Glutamatergic neuron (in vitro differentiated cells): Measurements from ENCODE around the gene PTPN3. TPM values are rescaled to one million over a fixed set of nuclear protein-coding genes. Genes with fewer than 3 reads are reported as not detected.
A peak's percentile ranks its signal among the peaks of the same experiment; 100 is the strongest.

ENCODE experiments used
- DNase-seq: peaks from one replicate; pipeline ENCODE4 v3.0.0; 2022
- H3K27ac Mint-ChIP-seq: one replicate; pipeline ENCODE4 v1.8.0; 2020; ENCODE audit warnings: mild to moderate bottlenecking, mixed read lengths, inconsistent platforms; ENCODE audit not compliant: unreplicated experiment
- H3K27me3 Mint-ChIP-seq: one replicate; pipeline ENCODE4 v1.8.0; 2020; ENCODE audit warnings: mild to moderate bottlenecking, moderate library complexity, mixed read lengths, inconsistent platforms; ENCODE audit not compliant: unreplicated experiment
- H3K36me3 Mint-ChIP-seq: one replicate; pipeline ENCODE4 v1.8.0; 2020; ENCODE audit warnings: mild to moderate bottlenecking, mixed read lengths, inconsistent platforms; ENCODE audit not compliant: unreplicated experiment
- H3K4me1 Mint-ChIP-seq: one replicate; pipeline ENCODE4 v1.8.0; 2020; ENCODE audit warnings: mild to moderate bottlenecking, low read depth, mixed read lengths, inconsistent platforms; ENCODE audit not compliant: unreplicated experiment
- H3K4me3 Mint-ChIP-seq: one replicate; pipeline ENCODE4 v1.8.0; 2020; ENCODE audit warnings: mild to moderate bottlenecking, mixed read lengths, inconsistent platforms; ENCODE audit not compliant: unreplicated experiment
- H3K9me3 Mint-ChIP-seq: one replicate; pipeline ENCODE4 v1.8.0; 2020; ENCODE audit warnings: mild to moderate bottlenecking, moderate library complexity, mixed read lengths, inconsistent platforms; ENCODE audit not compliant: unreplicated experiment
- total RNA-seq: library from RNA; stranded (reverse); fragmentation: NEBNext Ultra II Directional; extraction: Animal tissue kit (Norgen Biotek cat#: 25700); gene quantifications from one replicate; pipeline ENCODE4 v1.2.1, GENCODE V29; 2021; ENCODE audit not compliant: unreplicated experiment
- TF ChIP-seq, protein P1 (sequence below): fragments of 200-600 bp; sonication (generic); IDR thresholded peaks from one replicate; pipeline ENCODE4 v1.5.0; 2021; ENCODE audit not compliant: partially characterized antibody, unreplicated experiment

The PTPN3 gene
- total RNA-seq, 1 donor from 2014 or later, result 1.6 TPM

DNA sequence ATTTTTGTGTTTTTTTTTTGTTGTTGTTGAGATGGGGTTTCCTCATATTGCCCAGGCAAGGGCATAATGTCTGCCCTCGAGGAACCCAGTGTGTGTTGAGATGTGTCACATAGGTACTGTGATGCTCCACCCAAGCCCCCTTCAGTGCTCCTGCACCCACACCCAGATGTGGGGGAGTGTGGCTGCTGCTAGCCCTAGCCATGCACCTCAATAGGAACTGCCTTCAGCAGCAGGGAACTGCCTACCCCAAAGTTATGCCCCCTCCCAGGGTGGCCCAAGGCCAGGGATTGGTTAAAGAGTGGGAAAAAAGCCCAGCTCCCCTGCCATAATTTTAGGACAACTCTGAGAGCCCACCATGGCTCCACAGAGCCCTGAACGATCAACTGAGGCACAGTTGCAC is 143.9 kb downstream of the PTPN3 start:
- TF ChIP-seq, protein P1, sequence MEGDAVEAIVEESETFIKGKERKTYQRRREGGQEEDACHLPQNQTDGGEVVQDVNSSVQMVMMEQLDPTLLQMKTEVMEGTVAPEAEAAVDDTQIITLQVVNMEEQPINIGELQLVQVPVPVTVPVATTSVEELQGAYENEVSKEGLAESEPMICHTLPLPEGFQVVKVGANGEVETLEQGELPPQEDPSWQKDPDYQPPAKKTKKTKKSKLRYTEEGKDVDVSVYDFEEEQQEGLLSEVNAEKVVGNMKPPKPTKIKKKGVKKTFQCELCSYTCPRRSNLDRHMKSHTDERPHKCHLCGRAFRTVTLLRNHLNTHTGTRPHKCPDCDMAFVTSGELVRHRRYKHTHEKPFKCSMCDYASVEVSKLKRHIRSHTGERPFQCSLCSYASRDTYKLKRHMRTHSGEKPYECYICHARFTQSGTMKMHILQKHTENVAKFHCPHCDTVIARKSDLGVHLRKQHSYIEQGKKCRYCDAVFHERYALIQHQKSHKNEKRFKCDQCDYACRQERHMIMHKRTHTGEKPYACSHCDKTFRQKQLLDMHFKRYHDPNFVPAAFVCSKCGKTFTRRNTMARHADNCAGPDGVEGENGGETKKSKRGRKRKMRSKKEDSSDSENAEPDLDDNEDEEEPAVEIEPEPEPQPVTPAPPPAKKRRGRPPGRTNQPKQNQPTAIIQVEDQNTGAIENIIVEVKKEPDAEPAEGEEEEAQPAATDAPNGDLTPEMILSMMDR, result no peak
- H3K4me3 Mint-ChIP-seq, result no peak overlapping the region
- DNase-seq, result no peak
- H3K9me3 Mint-ChIP-seq, result peaks cover 6% of the 10 kb centered on the region
- H3K4me1 Mint-ChIP-seq, result no peaks in the 10 kb centered on the region
- H3K27ac Mint-ChIP-seq, result no peak overlapping the region
- H3K36me3 Mint-ChIP-seq, result no peaks in the 10 kb centered on the region
- H3K27me3 Mint-ChIP-seq, result no peaks in the 10 kb centered on the region

DNA sequence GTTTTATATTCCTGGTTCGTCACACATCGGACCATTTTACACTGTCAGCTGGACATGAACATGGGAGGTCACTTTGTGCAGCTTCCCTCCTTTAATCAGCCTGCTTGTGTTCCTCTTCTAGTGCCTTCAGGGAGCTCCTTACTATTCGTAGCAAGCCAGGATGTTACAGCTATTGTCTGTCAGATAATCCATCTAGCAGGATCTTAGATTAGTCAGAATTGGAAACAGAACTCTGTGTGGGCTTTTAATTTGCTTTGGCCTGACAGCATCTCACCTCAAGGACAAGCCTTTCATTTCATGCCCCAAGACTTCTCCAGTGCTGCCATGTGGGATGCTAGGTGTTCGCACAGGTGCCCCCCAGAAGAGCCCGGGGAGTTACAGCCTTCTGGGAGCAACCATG is 147.1 kb downstream of the PTPN3 start:
- Mint-ChIP-seq H3K27ac (no peak overlapping the region), H3K27me3 (no peaks in the 10 kb centered on the region), H3K4me3 (no peak overlapping the region), H3K36me3 (no peaks in the 10 kb centered on the region), H3K4me1 (no peaks in the 10 kb centered on the region), H3K9me3 (peaks cover 6% of the 10 kb centered on the region)
- no peak for DNase-seq
- TF ChIP-seq, protein P1, result no peak

DNA sequence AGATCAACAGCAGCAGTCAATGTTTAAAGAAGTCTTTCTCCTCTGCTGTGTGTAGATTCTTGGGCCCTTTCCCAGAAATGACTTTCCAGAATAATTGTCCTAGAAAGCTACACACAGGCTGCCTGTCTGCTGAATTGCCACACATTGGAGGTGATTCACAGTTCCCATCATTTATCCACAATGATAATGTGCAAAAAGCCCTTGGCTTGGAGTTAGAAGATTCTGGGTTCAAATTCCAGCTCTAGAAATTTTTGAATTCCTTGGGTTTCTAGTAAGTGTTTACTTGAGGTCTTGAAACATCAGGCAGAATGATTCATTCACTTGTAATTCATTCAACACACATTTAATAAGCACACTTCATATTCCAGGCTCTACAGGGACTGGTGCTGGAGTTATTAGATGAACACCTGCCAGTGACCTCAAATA is 148.7 kb downstream of the PTPN3 start:
- H3K4me1 Mint-ChIP-seq, result no peaks in the 10 kb centered on the region
- no peak for DNase-seq
- H3K9me3 Mint-ChIP-seq, result peaks cover 3% of the 10 kb centered on the region
- H3K36me3 Mint-ChIP-seq, result no peaks in the 10 kb centered on the region
- H3K4me3 Mint-ChIP-seq, result no peak overlapping the region
- H3K27me3 Mint-ChIP-seq, result peaks cover 2% of the 10 kb centered on the region
- no peak overlapping the region for H3K27ac Mint-ChIP-seq
- TF ChIP-seq, protein P1, result no peak

DNA sequence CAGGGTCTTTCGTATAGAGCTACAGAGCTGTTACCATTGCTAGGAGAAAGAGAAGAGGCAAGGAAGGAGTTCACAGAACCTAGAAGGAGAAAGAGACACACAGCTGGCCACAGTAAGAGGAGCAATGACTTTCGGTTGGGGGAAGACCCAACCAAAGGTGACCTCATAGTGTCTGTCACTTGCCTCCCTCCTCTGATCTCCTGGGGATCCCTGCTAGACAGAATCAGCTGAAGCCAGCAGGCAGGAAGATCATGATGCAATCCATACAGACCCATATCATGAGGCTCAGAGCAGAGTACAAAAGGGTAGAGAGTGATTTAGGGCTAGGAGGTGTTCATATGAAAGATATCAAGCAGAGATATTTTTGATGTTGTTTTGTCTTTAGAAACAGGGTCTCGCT is 151.2 kb downstream of the PTPN3 start:
- Mint-ChIP-seq H3K4me3 (peak overlapping the region; percentile 18), H3K36me3 (no peaks in the 10 kb centered on the region), H3K4me1 (no peaks in the 10 kb centered on the region), H3K9me3 (peaks cover 1% of the 10 kb centered on the region), H3K27ac (no peak overlapping the region), H3K27me3 (peaks cover 2% of the 10 kb centered on the region)
- no peak for DNase-seq
- TF ChIP-seq, protein P1, result no peak

DNA sequence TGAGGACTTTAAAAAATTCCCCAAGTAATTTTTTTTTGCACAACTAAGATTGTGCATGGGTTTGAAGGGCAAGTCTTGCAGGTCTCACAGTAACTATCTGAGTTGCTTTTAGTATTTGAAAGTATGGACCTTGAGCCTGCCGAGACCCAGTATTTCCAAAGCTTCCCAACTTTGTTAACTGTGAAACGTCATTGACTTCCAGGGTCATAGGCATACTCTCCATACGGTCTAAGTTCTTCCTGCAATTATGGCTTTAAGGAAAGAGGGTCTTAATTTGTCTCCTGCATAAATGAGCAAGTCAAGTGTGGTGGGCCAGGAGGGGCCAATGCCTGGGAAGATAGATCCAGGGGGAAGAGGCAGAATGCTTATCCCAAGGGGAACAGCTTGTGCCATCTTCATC is 153.2 kb downstream of the PTPN3 start:
- Mint-ChIP-seq H3K27ac (no peak overlapping the region), H3K4me1 (no peaks in the 10 kb centered on the region), H3K9me3 (peaks cover 1% of the 10 kb centered on the region), H3K27me3 (peaks cover 2% of the 10 kb centered on the region), H3K4me3 (no peak overlapping the region), H3K36me3 (no peaks in the 10 kb centered on the region)
- no peak for DNase-seq
- TF ChIP-seq, protein P1, result no peak
